Neural progenitor cell (in vitro differentiated cells): ENCODE data around the gene GBF1. TPM values are rescaled to one million over a fixed set of nuclear protein-coding genes. Genes with fewer than 3 reads are reported as not detected.

Experiments
- DNase-seq: peaks from one replicate; pipeline ENCODE4 v3.0.0-alpha.2; 2016; ENCODE audit warnings: low spot score
- H2AFZ ChIP-seq: fragments of 200-600 bp; sonication (generic); replicated peaks from 2 replicates; pipeline ENCODE4 v1.6.1; 2016; ENCODE audit warnings: antibody characterized with exemption
- H3F3A ChIP-seq: fragments of 200-600 bp; sonication (generic); 2 replicates; pipeline ENCODE4 v1.6.1; 2016; ENCODE audit warnings: antibody characterized with exemption, low read depth
- H3K27ac ChIP-seq: fragments of 200-600 bp; sonication (generic); 2 replicates; pipeline ENCODE4 v1.5.1; 2016; ENCODE audit warnings: mild to moderate bottlenecking
- H3K27me3 ChIP-seq: fragments of 200-600 bp; sonication (generic); 2 replicates; pipeline ENCODE4 v1.6.1; 2016; ENCODE audit warnings: mild to moderate bottlenecking, moderate library complexity
- H3K36me3 ChIP-seq: fragments of 200-600 bp; sonication (generic); 2 replicates; pipeline ENCODE4 v1.5.1; 2016
- H3K4me1 ChIP-seq: fragments of 200-600 bp; sonication (generic); 2 replicates; pipeline ENCODE4 v1.6.1; 2016; ENCODE audit warnings: mixed run types
- H3K4me2 ChIP-seq: fragments of 200-600 bp; sonication (generic); 2 replicates; pipeline ENCODE4 v1.6.1; 2016
- H3K4me3 ChIP-seq: fragments of 200-600 bp; sonication (generic); 2 replicates; pipeline ENCODE4 v1.5.1; 2016
- H3K79me2 ChIP-seq: fragments of 200-600 bp; sonication (generic); 2 replicates; pipeline ENCODE4 v1.6.1; 2016; ENCODE audit warnings: low read depth
- H3K9ac ChIP-seq: fragments of 200-600 bp; sonication (generic); 2 replicates; pipeline ENCODE4 v1.6.1; 2016
- H3K9me3 ChIP-seq: fragments of 200-600 bp; sonication (generic); 2 replicates; pipeline ENCODE4 v1.5.1; 2016; ENCODE audit warnings: low read depth
- H4K20me1 ChIP-seq: fragments of 200-600 bp; sonication (generic); 2 replicates; pipeline ENCODE4 v1.6.1; 2016; ENCODE audit warnings: low read depth
- H3K27ac Mint-ChIP-seq: 3 replicates; pipeline ENCODE4 v1.8.0; 2021; ENCODE audit warnings: mixed read lengths
- H3K27me3 Mint-ChIP-seq: 2 replicates; pipeline ENCODE4 v1.8.0; 2022; ENCODE audit warnings: low read depth, mild to moderate bottlenecking, inconsistent platforms, moderate library complexity, mixed read lengths; ENCODE audit not compliant: insufficient read depth
- H3K36me3 Mint-ChIP-seq: 3 replicates; pipeline ENCODE4 v1.8.0; 2021; ENCODE audit warnings: mixed read lengths
- H3K4me1 Mint-ChIP-seq: 3 replicates; pipeline ENCODE4 v1.8.0; 2021; ENCODE audit warnings: mixed read lengths
- H3K4me3 Mint-ChIP-seq: 3 replicates; pipeline ENCODE4 v1.8.0; 2021; ENCODE audit warnings: mild to moderate bottlenecking, moderate library complexity, mixed read lengths
- H3K9me3 Mint-ChIP-seq: 3 replicates; pipeline ENCODE4 v1.8.0; 2020; ENCODE audit warnings: mixed read lengths
- CTCF ChIP-seq: fragments of 200-600 bp; sonication (generic); IDR thresholded peaks from 2 replicates; pipeline ENCODE4 v1.5.1; 2017; ENCODE audit warnings: antibody characterized with exemption, mild to moderate bottlenecking
- EZH2 ChIP-seq: fragments of 200-600 bp; sonication (generic); IDR thresholded peaks from 2 replicates; pipeline ENCODE4 v1.6.1; 2017; ENCODE audit warnings: antibody characterized with exemption, mild to moderate bottlenecking, moderate library complexity
- EZH2phosphoT487 ChIP-seq: fragments of 200-600 bp; sonication (generic); IDR thresholded peaks from 2 replicates; pipeline ENCODE4 v1.6.1; 2017; ENCODE audit warnings: antibody characterized with exemption
- total RNA-seq: library from RNA; depleted of rRNA; stranded (reverse); fragments of >200 nt; gene quantifications from 2 replicates; pipeline ENCODE4 v1.2.3, GENCODE V29; 2015; ENCODE audit warnings: low replicate concordance

The GBF1 gene
- total RNA-seq, 1 donor from 2014 or later = 23.5 TPM

GRCh38 chr10:102418622-102419268, 173.4 kb downstream of the GBF1 start, which contains the start of gene PSD:
Gene PSD, minus strand, starts transcription at chr10:102418785. Its CDS starts 1,747 bp downstream, at chr10:102417038.
- Histone ChIP-seq H3F3A (peaks cover 52% of the 10 kb centered on the region), H3K4me2 (peak within 1 kb of the TSS; percentile 87), H3K4me1 (peaks cover 29% of the 10 kb centered on the region), H3K9me3 (no peaks in the 10 kb centered on the region), H4K20me1 (peaks cover 39% of the 10 kb centered on the region), H3K79me2 (no peaks in the 10 kb centered on the region), H3K27ac (no peak within 1 kb of the TSS), H2AFZ (peak within 1 kb of the TSS; percentile 96), H3K4me3 (peak within 1 kb of the TSS; percentile 77), H3K27me3 (peaks cover 26% of the 10 kb centered on the region), H3K9ac (no peak within 1 kb of the TSS), H3K36me3 (no peaks in the 10 kb centered on the region)
- H3K4me3 Mint-ChIP-seq = peak within 1 kb of the TSS; percentile 98
- H3K27me3 Mint-ChIP-seq = peaks cover 20% of the 10 kb centered on the region
- TF ChIP-seq EZH2phosphoT487 (no peak), EZH2 (no peak), CTCF (no peak)
- peak; percentile 91 for DNase-seq
- no peaks in the 10 kb centered on the region for H3K9me3 Mint-ChIP-seq
- H3K4me1 Mint-ChIP-seq = peaks cover 53% of the 10 kb centered on the region
- peaks cover 3% of the 10 kb centered on the region for H3K36me3 Mint-ChIP-seq
- peak within 1 kb of the TSS; percentile 54 for H3K27ac Mint-ChIP-seq

DNA sequence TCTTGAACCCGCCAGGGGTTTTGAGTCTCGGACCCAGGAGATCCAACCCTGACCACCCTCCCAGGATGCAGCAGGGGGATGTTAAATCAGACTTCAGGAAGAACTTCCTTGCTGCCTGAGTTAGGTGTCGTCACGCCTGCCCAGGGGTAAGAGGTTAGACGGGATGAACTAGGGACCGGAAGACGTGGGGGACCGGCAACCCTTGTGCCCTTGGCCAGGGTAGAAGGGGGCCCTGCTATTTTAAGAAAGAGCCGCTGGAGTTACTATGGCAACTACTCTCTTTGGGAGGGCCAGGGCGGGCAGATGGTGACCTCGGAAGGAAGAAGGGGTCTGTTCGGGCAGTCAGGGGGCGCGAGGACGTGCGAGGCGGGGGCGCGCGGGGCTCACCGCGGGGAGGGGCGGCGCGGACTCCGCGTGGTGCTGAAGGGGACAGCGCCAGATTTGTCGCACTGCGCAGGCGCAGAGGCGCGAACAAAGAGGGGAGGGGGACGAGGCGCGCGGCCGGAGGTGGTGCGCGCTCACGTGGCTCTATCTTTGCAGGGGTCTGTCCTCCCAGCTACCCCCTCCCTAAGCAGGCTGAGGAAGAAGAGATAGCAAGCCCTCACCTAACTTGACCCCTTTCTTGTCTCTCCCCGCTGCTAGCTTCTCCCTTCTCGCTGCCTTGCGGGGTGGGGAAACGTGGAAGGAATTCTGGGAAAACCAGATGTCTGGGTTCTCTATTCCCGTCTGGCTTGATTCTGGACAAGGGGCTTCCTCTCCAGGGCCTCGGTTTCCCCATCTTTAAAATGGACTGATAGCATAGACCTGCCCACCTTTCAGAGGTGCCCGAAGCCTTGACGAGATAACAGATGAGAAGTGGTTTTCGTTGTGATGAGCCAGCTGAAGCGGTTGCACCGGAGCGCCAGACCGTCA, 174.2 kb downstream of the GBF1 start:
- H3K36me3 Mint-ChIP-seq = peaks cover 4% of the 10 kb centered on the region
- peaks cover 20% of the 10 kb centered on the region for H3K27me3 Mint-ChIP-seq
- H3K4me3 ChIP-seq = peak overlapping the region; percentile 77
- no peaks in the 10 kb centered on the region for H3K79me2 ChIP-seq
- peak; percentile 30 for TF ChIP-seq EZH2
- TF ChIP-seq EZH2phosphoT487 = no peak
- H4K20me1 ChIP-seq = peaks cover 36% of the 10 kb centered on the region
- no peak overlapping the region for H3K27ac ChIP-seq
- no peak overlapping the region for H3K9ac ChIP-seq
- H3K4me1 Mint-ChIP-seq = peaks cover 45% of the 10 kb centered on the region
- peak overlapping the region; percentile 87 for H3K4me2 ChIP-seq
- H3K9me3 ChIP-seq = no peaks in the 10 kb centered on the region
- peaks cover 21% of the 10 kb centered on the region for H3K4me1 ChIP-seq
- peak overlapping the region; percentile 98 for H3K4me3 Mint-ChIP-seq
- peak overlapping the region; percentile 54 for H3K27ac Mint-ChIP-seq
- H2AFZ ChIP-seq = peak overlapping the region; percentile 96
- no peaks in the 10 kb centered on the region for H3K9me3 Mint-ChIP-seq
- H3K36me3 ChIP-seq = no peaks in the 10 kb centered on the region
- H3F3A ChIP-seq = peaks cover 46% of the 10 kb centered on the region
- H3K27me3 ChIP-seq = peaks cover 26% of the 10 kb centered on the region
- DNase-seq = peak; percentile 92

DNA sequence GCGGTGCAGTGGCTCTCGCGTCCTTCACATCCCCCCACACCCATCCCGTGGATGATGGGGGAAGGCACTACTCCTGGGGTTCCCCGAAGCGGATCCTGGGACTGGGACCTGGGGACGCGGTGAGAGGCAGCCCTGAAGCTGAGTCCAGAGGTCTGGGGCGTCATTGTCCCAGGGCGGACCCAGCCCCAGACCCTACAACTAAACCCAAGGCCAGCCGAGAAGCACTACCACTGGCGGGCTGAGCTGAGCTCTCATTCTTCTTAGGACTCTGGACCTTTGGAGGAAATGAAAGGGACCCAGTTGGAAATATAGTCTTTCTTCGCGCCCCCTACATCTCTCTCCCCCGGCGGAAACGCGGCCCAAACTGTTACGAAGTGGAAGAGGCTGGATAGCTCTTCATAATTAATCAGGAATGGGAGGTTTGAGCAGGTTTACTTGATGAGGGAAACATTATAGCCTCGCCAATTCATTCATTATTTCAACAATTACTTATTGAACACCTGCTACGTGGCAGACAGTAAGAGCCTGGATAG, 174.9 kb downstream of the GBF1 start:
- Histone ChIP-seq H3K9me3 (no peaks in the 10 kb centered on the region), H3K9ac (no peak overlapping the region), H2AFZ (peak overlapping the region; percentile 96), H4K20me1 (peaks cover 39% of the 10 kb centered on the region), H3F3A (peaks cover 46% of the 10 kb centered on the region), H3K4me3 (peak overlapping the region; percentile 77), H3K4me1 (peaks cover 16% of the 10 kb centered on the region), H3K27ac (no peak overlapping the region), H3K27me3 (peaks cover 26% of the 10 kb centered on the region), H3K79me2 (no peaks in the 10 kb centered on the region), H3K36me3 (no peaks in the 10 kb centered on the region), H3K4me2 (peak overlapping the region; percentile 87)
- H3K4me1 Mint-ChIP-seq = peaks cover 38% of the 10 kb centered on the region
- peaks cover 20% of the 10 kb centered on the region for H3K27me3 Mint-ChIP-seq
- DNase-seq = peak; percentile 45
- peaks cover 4% of the 10 kb centered on the region for H3K36me3 Mint-ChIP-seq
- TF ChIP-seq EZH2phosphoT487 (no peak), CTCF (no peak), EZH2 (no peak)
- no peaks in the 10 kb centered on the region for H3K9me3 Mint-ChIP-seq
- peak overlapping the region; percentile 98 for H3K4me3 Mint-ChIP-seq
- H3K27ac Mint-ChIP-seq = peak overlapping the region; percentile 98
